Adrenal gland (tissue), 19 donors: Measurements from ENCODE around the gene OR2M4. TPM values are rescaled to one million over a fixed set of nuclear protein-coding genes. Genes with fewer than 3 reads are reported as not detected.

ENCODE experiments used
- DNase-seq, 7 donors: peaks; one replicate each; pipeline ENCODE4 v3.0.0-alpha.2; 2019 to 2020
- H3K27ac ChIP-seq, 5 donors: fragments of 200-600 bp; sonication (generic) in 4 of 5; 1 replicate in 3 of 5; 2 replicates in 2 of 5; pipeline versions ENCODE4 v1.5.1 to v1.8.0; 2016 to 2020; ENCODE audit warnings: mild to moderate bottlenecking in 1 of 5
- H3K27me3 ChIP-seq: fragments of 200-600 bp; 2 replicates; pipeline ENCODE4 v1.8.0; 2021
- H3K36me3 ChIP-seq, 2 donors: fragments of 200-600 bp; replicated peaks in 1 of 2; 1 replicate in 1 of 2; 2 replicates in 1 of 2; pipeline versions ENCODE4 v1.5.1 to v1.8.0; 2018 to 2022
- H3K4me1 ChIP-seq, 2 donors: fragments of 200-600 bp; replicated peaks in 1 of 2; 1 replicate in 1 of 2; 2 replicates in 1 of 2; pipeline versions ENCODE4 v1.5.1 to v1.8.0; 2018 to 2021
- H3K4me3 ChIP-seq, 4 donors: fragments of 200-600 bp; sonication (generic) in 3 of 4; one replicate each; pipeline ENCODE4 v1.5.1; 2016 to 2018
- H3K9me3 ChIP-seq, 3 donors: fragments of 200-600 bp; sonication (generic) in 1 of 3; replicated peaks in 1 of 3; 1 replicate in 2 of 3; 2 replicates in 1 of 3; pipeline versions ENCODE4 v1.5.1 to v1.8.0; 2016 to 2021
- CTCF ChIP-seq, 6 experiments: fragments of 450-650 bp in 4 of 6; fragments of 200-600 bp in 2 of 6; sonication (generic) in 1 of 6; IDR thresholded peaks; 1 replicate in 5 of 6; 2 replicates in 1 of 6; pipeline versions ENCODE4 v1.5.1 to v1.8.0; 2016 to 2021; ENCODE audit warnings: antibody characterized with exemption in 6 of 6, mild to moderate bottlenecking in 2 of 6, moderate library complexity in 1 of 6
- POLR2A ChIP-seq, 2 donors: fragments of 450-650 bp; IDR thresholded peaks; one replicate each; pipeline ENCODE4 v1.6.1; 2017; ENCODE audit warnings: antibody characterized with exemption in 2 of 2, mild to moderate bottlenecking in 2 of 2, moderate library complexity in 1 of 2
- WGBS, 4 donors: extraction: QIAGEN DNeasy Blood & Tissue Kit in 2 of 4; methylation state at CpG; one replicate each; pipeline versions ENCODE4 v1.1.5 to v1.1.7; 2013 to 2017; 5-methylcytosine and 5-hydroxymethylcytosine counted together
- intact Hi-C, 2 donors: fragments of 100-400 bp; cut with DNase I; formaldehyde crosslinking; loops; one replicate each; pipeline versions ENCODE4 v1.14.1 to v1.15.0; 2022 to 2023
- long read RNA-seq, 10 donors: library from polyadenylated mRNA in 3 of 10; unstranded in 2 of 10; stranded (forward) in 1 of 10; transcript quantifications; one replicate each; pipeline ENCODE4 v2.0.0 and lab custom pipeline, GENCODE V29; 2021 to 2026
- polyA plus RNA-seq, 3 donors: library from polyadenylated mRNA; stranded (reverse); fragments of 200-250 nt in 2 of 3; fragments of 350-450 nt in 1 of 3; fragmentation: Illumina TruSeq in 1 of 3; extraction: RNeasy Lipid Tissue Mini Kit (QIAGEN cat#74804) in 1 of 3; gene quantifications; one replicate each; pipeline ENCODE4 v1.2.3, GENCODE V29; 2013 to 2014
- total RNA-seq, 9 donors: library from RNA; depleted of rRNA in 4 of 9; stranded (reverse); fragments of >200 nt in 4 of 9; fragments of 120-200 nt in 1 of 9; fragmentation: NEBNext Ultra II Directional in 1 of 9; extraction: Animal tissue kit (Norgen Biotek cat#: 25700) in 1 of 9; gene quantifications; one replicate each; pipeline versions ENCODE4 v1.1.0 to v1.2.4, GENCODE V29; 2013 to 2023
- donor health status: healthy with polysubstance abuse.
- donor health status: Bipolar disorder and iron deficiency.
- donor health status: DM: yes; HTN: yes; CAD: no.
- donor health status: DM: no; HTN: no; CAD: no.
- donor health status: DM: no; HTN: no; CAD: no.
- donor health status: DM: yes; HTN: yes; CAD: no.

The OR2M4 gene
- total RNA-seq (not detected), polyA plus RNA-seq (not detected)
- long read RNA-seq, donor 1 = 0 reads
- long read RNA-seq, donor 2 = 0 reads
- long read RNA-seq, donor 3 = 0 reads
- long read RNA-seq, donor 4 = 0 reads
- long read RNA-seq, donor 5 = 0 reads
- long read RNA-seq, donor 6 = 0 reads
- long read RNA-seq, donor 7 = 0 reads
- long read RNA-seq, donor 8 = 0 reads
- long read RNA-seq, donor 9 = 0 reads
- long read RNA-seq, donor 10 = 0 reads

GRCh38 chr1:248231117-248231516, at the start of gene OR2M4:
Gene OR2M4 (plus strand): TSS chr1:248231417. CDS start chr1:248238929, 7,512 bp downstream.
- no peak for TF ChIP-seq CTCF (IDR thresholded peaks at IDR 0.05)
- no peak for TF ChIP-seq POLR2A (IDR thresholded peaks at IDR 0.05)
- H3K9me3 ChIP-seq = no peaks in the 10 kb centered on the region
- WGBS, 4 donors = 52 to 79% (median 71%) methylated on average over 2 of the region's 2 CpGs
- H3K4me1 ChIP-seq = no peaks in the 10 kb centered on the region
- no peaks in the 10 kb centered on the region for H3K27me3 ChIP-seq
- DNase-seq = no peak
- H3K36me3 ChIP-seq = no peaks in the 10 kb centered on the region
- no peak within 1 kb of the TSS for H3K27ac ChIP-seq
- no peak within 1 kb of the TSS for H3K4me3 ChIP-seq
- intact Hi-C loops = no loop called here

GRCh38 chr1:248183996-248184395, 47.2 kb upstream of the OR2M4 start:
- 58 to 72% (median 66%) methylated on average over 7 of the region's 7 CpGs for WGBS, 4 donors
- no peak overlapping the region for H3K27ac ChIP-seq
- TF ChIP-seq CTCF (IDR thresholded peaks at IDR 0.05) = no peak
- no peak for TF ChIP-seq POLR2A (IDR thresholded peaks at IDR 0.05)
- no peak overlapping the region for H3K4me3 ChIP-seq
- intact Hi-C loops = no loop called here
- no peaks in the 10 kb centered on the region for H3K36me3 ChIP-seq
- no peaks in the 10 kb centered on the region for H3K27me3 ChIP-seq
- no peak for DNase-seq
- no peaks in the 10 kb centered on the region for H3K9me3 ChIP-seq
- H3K4me1 ChIP-seq = no peaks in the 10 kb centered on the region

- no peaks in the 10 kb centered on the region for H3K36me3 ChIP-seq
- H3K27ac ChIP-seq = no peak overlapping the region
- DNase-seq = no peak
- H3K4me1 ChIP-seq = no peaks in the 10 kb centered on the region
- H3K27me3 ChIP-seq = no peaks in the 10 kb centered on the region
- intact Hi-C loops = no loop called here
- H3K4me3 ChIP-seq = no peak overlapping the region
- H3K9me3 ChIP-seq = no peaks in the 10 kb centered on the region
- TF ChIP-seq CTCF (IDR thresholded peaks at IDR 0.05) (no peak), POLR2A (IDR thresholded peaks at IDR 0.05) (no peak)
- WGBS, 4 donors = 58 to 67% (median 59%) methylated on average over 3 of the region's 3 CpGs
Observed at GRCh38 chr1:248187363-248187762, 43.9 kb upstream of the OR2M4 start.

GRCh38 chr1:248189026-248189425, 42.2 kb upstream of the OR2M4 start:
- H3K9me3 ChIP-seq = no peaks in the 10 kb centered on the region
- no peaks in the 10 kb centered on the region for H3K36me3 ChIP-seq
- no peak for TF ChIP-seq CTCF (IDR thresholded peaks at IDR 0.05)
- H3K27me3 ChIP-seq = no peaks in the 10 kb centered on the region
- intact Hi-C loops = no loop called here
- WGBS, 4 donors = 21 to 44% (median 36%) methylated on average over 3 to 11 of the region's 11 CpGs
- no peak overlapping the region for H3K27ac ChIP-seq
- H3K4me3 ChIP-seq = no peak overlapping the region
- DNase-seq = no peak
- H3K4me1 ChIP-seq = no peaks in the 10 kb centered on the region
